Coronary artery (tissue), 2 donors: Measurements from ENCODE around the gene USH1G.

Source experiments
- DNase-seq: peaks from one replicate; pipeline ENCODE4 v3.0.0-alpha.2; 2017; ENCODE audit warnings: low spot score
- H3K27ac ChIP-seq, 2 donors: fragments of 200-600 bp; sonication (generic); one replicate each; pipeline ENCODE4 v1.5.1; 2016 to 2019
- H3K4me3 ChIP-seq: fragments of 200-600 bp; sonication (generic); 2 replicates; pipeline ENCODE4 v1.5.1; 2016; ENCODE audit warnings: mild to moderate bottlenecking, moderate library complexity
- CTCF ChIP-seq: fragments of 200-600 bp; sonication (generic); IDR thresholded peaks from one replicate; pipeline ENCODE4 v1.5.1; 2019; ENCODE audit warnings: antibody characterized with exemption

The USH1G gene

GRCh38 chr17:74925242-74925641, 2.2 kb upstream of the USH1G start:
- no peak for DNase-seq
- H3K27ac ChIP-seq = no peak overlapping the region
- no peak overlapping the region for H3K4me3 ChIP-seq
- TF ChIP-seq CTCF = no peak

- no peak for TF ChIP-seq CTCF
- H3K4me3 ChIP-seq = peak within 1 kb of the TSS; percentile 62
- H3K27ac ChIP-seq = no peak within 1 kb of the TSS
- no peak for DNase-seq
These were observed 1.3 kb upstream of the USH1G start, which contains the start of gene OTOP2 for GRCh38 chr17:74924250-74924948. TSS of gene OTOP2 (plus strand) at chr17:74924273. CDS start at chr17:74924633, 360 bp downstream.

GRCh38 chr17:74923538-74924249, 639 bp upstream of the USH1G start:
- peak; percentile 48 for TF ChIP-seq CTCF
- Histone ChIP-seq H3K27ac (no peak overlapping the region), H3K4me3 (peak overlapping the region; percentile 62)
- DNase-seq = no peak

- Histone ChIP-seq H3K27ac (no peak overlapping the region), H3K4me3 (no peak overlapping the region)
- no peak for DNase-seq
- TF ChIP-seq CTCF = no peak
These were observed 883 bp downstream of the USH1G start for GRCh38 chr17:74922172-74922571.

GRCh38 chr17:74921769-74922168, 1.3 kb downstream of the USH1G start:
- Histone ChIP-seq H3K4me3 (no peak overlapping the region), H3K27ac (no peak overlapping the region)
- no peak for TF ChIP-seq CTCF
- DNase-seq = no peak

GRCh38 chr17:74921026-74921681, 1.9 kb downstream of the USH1G start:
- no peak overlapping the region for H3K4me3 ChIP-seq
- DNase-seq = no peak
- TF ChIP-seq CTCF = no peak
- no peak overlapping the region for H3K27ac ChIP-seq
